Suprapubic skin (tissue), 4 donors: Measurements from ENCODE around the gene CCDC88C.

Experiments
- EP300 ChIP-seq: sonication (generic); formaldehyde crosslinking; IDR thresholded peaks from one replicate; pipeline ENCODE4 v1.6.1; 2017; ENCODE audit warnings: antibody characterized with exemption
- POLR2A ChIP-seq, 2 donors: fragments of 450-650 bp; IDR thresholded peaks; one replicate each; pipeline ENCODE4 v1.6.1; 2017; ENCODE audit warnings: antibody characterized with exemption in 2 of 2, mild to moderate bottlenecking in 2 of 2, moderate library complexity in 2 of 2
- POLR2AphosphoS5 ChIP-seq, 3 donors: sonication (generic); formaldehyde crosslinking; IDR thresholded peaks; one replicate each; pipeline ENCODE4 v1.6.1; 2017; ENCODE audit warnings: antibody characterized with exemption in 3 of 3
- TF ChIP-seq, protein P1 (sequence below), 2 donors: fragments of 200-600 bp in 1 of 2; fragments of 450-650 bp in 1 of 2; sonication (generic) in 1 of 2; IDR thresholded peaks; one replicate each; pipeline ENCODE4 v1.5.1; 2016 to 2019; ENCODE audit warnings: antibody characterized with exemption in 2 of 2, mild to moderate bottlenecking in 1 of 2, moderate library complexity in 1 of 2

DNA sequence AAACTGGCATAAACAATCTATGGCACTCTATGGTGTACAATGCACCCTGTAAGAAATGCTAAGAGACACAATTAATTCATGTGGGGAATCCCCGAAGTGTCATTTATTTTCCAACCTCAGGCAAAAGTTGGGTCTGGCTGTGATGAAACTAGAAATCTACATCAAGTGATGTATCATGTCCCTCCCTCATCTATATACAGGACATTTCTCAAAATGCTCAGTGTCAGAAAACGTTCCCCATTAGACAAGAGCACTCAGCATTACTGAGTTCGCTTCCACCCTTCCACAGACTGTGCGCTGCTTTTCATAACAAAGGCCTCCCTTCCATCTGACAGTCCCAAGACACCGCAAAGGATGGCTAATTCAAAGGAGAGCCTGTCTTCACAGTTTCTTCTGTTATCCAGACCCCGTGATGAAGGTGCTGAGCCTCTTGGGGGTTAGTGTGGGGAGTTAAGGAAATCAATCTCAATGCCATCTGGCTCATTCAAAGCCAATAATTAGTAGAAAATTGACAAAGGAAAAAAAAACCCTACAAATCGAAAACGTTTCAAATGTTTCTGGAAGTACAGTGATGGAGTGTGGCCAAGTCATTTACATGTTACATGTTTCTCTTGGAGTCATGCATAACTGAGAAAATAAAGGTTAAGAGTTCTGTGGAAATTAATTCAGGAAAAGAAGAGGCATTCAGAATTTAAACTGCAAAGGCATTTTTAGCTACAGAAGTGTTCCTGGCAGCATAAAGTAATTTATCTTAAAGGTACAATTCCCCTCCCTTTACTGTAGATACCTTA lies 7.5 kb downstream of the CCDC88C start:
- TF ChIP-seq EP300 (no peak), POLR2AphosphoS5 (IDR thresholded peaks at IDR 0.05) (no peak), POLR2A (IDR thresholded peaks at IDR 0.05) (no peak)
- TF ChIP-seq, protein P1, sequence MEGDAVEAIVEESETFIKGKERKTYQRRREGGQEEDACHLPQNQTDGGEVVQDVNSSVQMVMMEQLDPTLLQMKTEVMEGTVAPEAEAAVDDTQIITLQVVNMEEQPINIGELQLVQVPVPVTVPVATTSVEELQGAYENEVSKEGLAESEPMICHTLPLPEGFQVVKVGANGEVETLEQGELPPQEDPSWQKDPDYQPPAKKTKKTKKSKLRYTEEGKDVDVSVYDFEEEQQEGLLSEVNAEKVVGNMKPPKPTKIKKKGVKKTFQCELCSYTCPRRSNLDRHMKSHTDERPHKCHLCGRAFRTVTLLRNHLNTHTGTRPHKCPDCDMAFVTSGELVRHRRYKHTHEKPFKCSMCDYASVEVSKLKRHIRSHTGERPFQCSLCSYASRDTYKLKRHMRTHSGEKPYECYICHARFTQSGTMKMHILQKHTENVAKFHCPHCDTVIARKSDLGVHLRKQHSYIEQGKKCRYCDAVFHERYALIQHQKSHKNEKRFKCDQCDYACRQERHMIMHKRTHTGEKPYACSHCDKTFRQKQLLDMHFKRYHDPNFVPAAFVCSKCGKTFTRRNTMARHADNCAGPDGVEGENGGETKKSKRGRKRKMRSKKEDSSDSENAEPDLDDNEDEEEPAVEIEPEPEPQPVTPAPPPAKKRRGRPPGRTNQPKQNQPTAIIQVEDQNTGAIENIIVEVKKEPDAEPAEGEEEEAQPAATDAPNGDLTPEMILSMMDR (IDR thresholded peaks at IDR 0.05) = no peak
